D341Med (cell line): ENCODE measurements around the gene SNCA.
A peak's percentile ranks its signal among the peaks of the same experiment; 100 is the strongest.

Experiments used
- DNase-seq: peaks from one replicate; pipeline ENCODE4 v3.0.0; 2012; ENCODE audit warnings: low spot score

Gene SNCA

GRCh38 chr4:89704651-89705395 is 132.1 kb downstream of the SNCA start:
- peak; percentile 24 for DNase-seq

GRCh38 chr4:89703829-89704590 is 133.0 kb downstream of the SNCA start:
- no peak for DNase-seq

- DNase-seq, result no peak
Observed at GRCh38 chr4:89700766-89701423, 136.1 kb downstream of the SNCA start.

GRCh38 chr4:89685690-89686089 is 151.3 kb downstream of the SNCA start:
- no peak for DNase-seq

- no peak for DNase-seq
Observed at GRCh38 chr4:89685277-89685676, 151.7 kb downstream of the SNCA start.

- DNase-seq, result no peak
Observed at GRCh38 chr4:89684536-89684935, 152.4 kb downstream of the SNCA start.

GRCh38 chr4:89682808-89683207 is 154.2 kb downstream of the SNCA start:
- DNase-seq, result peak; percentile 28

GRCh38 chr4:89681671-89682070 is 155.3 kb downstream of the SNCA start:
- DNase-seq, result no peak

- DNase-seq, result no peak
Observed at GRCh38 chr4:89681219-89681618, 155.7 kb downstream of the SNCA start.

- no peak for DNase-seq
Observed at GRCh38 chr4:89674876-89675459, 162.0 kb downstream of the SNCA start.
